Neural progenitor cell (in vitro differentiated cells): Measurements from ENCODE around the gene CTNNAL1. TPM values are rescaled to one million over a fixed set of nuclear protein-coding genes. Genes with fewer than 3 reads are reported as not detected.

Source experiments
- DNase-seq: peaks from one replicate; pipeline ENCODE4 v3.0.0-alpha.2; 2016; ENCODE audit warnings: low spot score
- H2AFZ ChIP-seq: fragments of 200-600 bp; sonication (generic); replicated peaks from 2 replicates; pipeline ENCODE4 v1.6.1; 2016; ENCODE audit warnings: antibody characterized with exemption
- H3F3A ChIP-seq: fragments of 200-600 bp; sonication (generic); 2 replicates; pipeline ENCODE4 v1.6.1; 2016; ENCODE audit warnings: antibody characterized with exemption, low read depth
- H3K27ac ChIP-seq: fragments of 200-600 bp; sonication (generic); 2 replicates; pipeline ENCODE4 v1.5.1; 2016; ENCODE audit warnings: mild to moderate bottlenecking
- H3K27me3 ChIP-seq: fragments of 200-600 bp; sonication (generic); 2 replicates; pipeline ENCODE4 v1.6.1; 2016; ENCODE audit warnings: mild to moderate bottlenecking, moderate library complexity
- H3K36me3 ChIP-seq: fragments of 200-600 bp; sonication (generic); 2 replicates; pipeline ENCODE4 v1.5.1; 2016
- H3K4me1 ChIP-seq: fragments of 200-600 bp; sonication (generic); 2 replicates; pipeline ENCODE4 v1.6.1; 2016; ENCODE audit warnings: mixed run types
- H3K4me2 ChIP-seq: fragments of 200-600 bp; sonication (generic); 2 replicates; pipeline ENCODE4 v1.6.1; 2016
- H3K4me3 ChIP-seq: fragments of 200-600 bp; sonication (generic); 2 replicates; pipeline ENCODE4 v1.5.1; 2016
- H3K79me2 ChIP-seq: fragments of 200-600 bp; sonication (generic); 2 replicates; pipeline ENCODE4 v1.6.1; 2016; ENCODE audit warnings: low read depth
- H3K9ac ChIP-seq: fragments of 200-600 bp; sonication (generic); 2 replicates; pipeline ENCODE4 v1.6.1; 2016
- H3K9me3 ChIP-seq: fragments of 200-600 bp; sonication (generic); 2 replicates; pipeline ENCODE4 v1.5.1; 2016; ENCODE audit warnings: low read depth
- H4K20me1 ChIP-seq: fragments of 200-600 bp; sonication (generic); 2 replicates; pipeline ENCODE4 v1.6.1; 2016; ENCODE audit warnings: low read depth
- H3K27ac Mint-ChIP-seq: 3 replicates; pipeline ENCODE4 v1.8.0; 2021; ENCODE audit warnings: mixed read lengths
- H3K27me3 Mint-ChIP-seq: 2 replicates; pipeline ENCODE4 v1.8.0; 2022; ENCODE audit warnings: low read depth, mild to moderate bottlenecking, inconsistent platforms, moderate library complexity, mixed read lengths; ENCODE audit not compliant: insufficient read depth
- H3K36me3 Mint-ChIP-seq: 3 replicates; pipeline ENCODE4 v1.8.0; 2021; ENCODE audit warnings: mixed read lengths
- H3K4me1 Mint-ChIP-seq: 3 replicates; pipeline ENCODE4 v1.8.0; 2021; ENCODE audit warnings: mixed read lengths
- H3K4me3 Mint-ChIP-seq: 3 replicates; pipeline ENCODE4 v1.8.0; 2021; ENCODE audit warnings: mild to moderate bottlenecking, moderate library complexity, mixed read lengths
- H3K9me3 Mint-ChIP-seq: 3 replicates; pipeline ENCODE4 v1.8.0; 2020; ENCODE audit warnings: mixed read lengths
- CTCF ChIP-seq: fragments of 200-600 bp; sonication (generic); IDR thresholded peaks from 2 replicates; pipeline ENCODE4 v1.5.1; 2017; ENCODE audit warnings: antibody characterized with exemption, mild to moderate bottlenecking
- EZH2 ChIP-seq: fragments of 200-600 bp; sonication (generic); IDR thresholded peaks from 2 replicates; pipeline ENCODE4 v1.6.1; 2017; ENCODE audit warnings: antibody characterized with exemption, mild to moderate bottlenecking, moderate library complexity
- EZH2phosphoT487 ChIP-seq: fragments of 200-600 bp; sonication (generic); IDR thresholded peaks from 2 replicates; pipeline ENCODE4 v1.6.1; 2017; ENCODE audit warnings: antibody characterized with exemption
- total RNA-seq: library from RNA; depleted of rRNA; stranded (reverse); fragments of >200 nt; gene quantifications from 2 replicates; pipeline ENCODE4 v1.2.3, GENCODE V29; 2015; ENCODE audit warnings: low replicate concordance

CTNNAL1 gene
- total RNA-seq, 1 donor from 2014 or later, result 156 TPM

DNA sequence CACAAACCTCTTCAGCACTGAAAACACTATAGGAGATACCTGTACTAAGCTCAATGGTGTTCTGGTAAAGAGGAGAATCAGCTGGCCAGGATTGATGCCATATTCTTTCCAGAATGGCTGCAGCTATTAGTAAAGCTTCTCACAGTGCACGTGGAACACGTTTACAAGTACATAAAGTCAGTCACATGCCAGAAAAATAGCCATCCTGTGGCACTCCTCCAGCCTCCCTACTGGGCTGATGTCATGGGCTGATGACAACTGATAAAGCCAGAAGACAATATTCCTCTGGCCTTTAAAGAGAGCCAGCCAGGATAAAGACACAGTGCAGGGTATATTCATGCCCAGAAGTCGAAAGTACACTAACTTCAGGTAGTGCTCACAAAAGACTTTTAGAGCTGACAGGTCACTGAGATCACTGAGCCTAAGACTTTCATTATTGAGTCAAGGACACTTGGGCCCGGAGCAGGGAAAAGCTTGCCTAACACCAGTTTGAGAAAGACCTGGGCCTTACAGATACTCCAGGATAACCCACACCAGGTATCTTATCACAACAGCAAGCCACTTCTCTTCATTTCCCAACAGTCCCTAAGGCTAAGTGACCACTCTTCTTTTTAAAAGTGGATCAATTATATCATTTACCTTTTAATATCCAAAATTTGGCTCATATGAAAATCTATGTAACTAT is 49.7 kb downstream of the CTNNAL1 start:
- Histone ChIP-seq H2AFZ (no peak overlapping the region), H3K36me3 (peaks cover 11% of the 10 kb centered on the region), H3K4me3 (no peak overlapping the region), H3K9ac (no peak overlapping the region), H3K27me3 (no peaks in the 10 kb centered on the region), H3K4me1 (no peaks in the 10 kb centered on the region), H3F3A (peaks cover 5% of the 10 kb centered on the region), H3K27ac (no peak overlapping the region), H3K9me3 (no peaks in the 10 kb centered on the region), H3K4me2 (no peak overlapping the region), H3K79me2 (no peaks in the 10 kb centered on the region), H4K20me1 (no peaks in the 10 kb centered on the region)
- Mint-ChIP-seq H3K27ac (no peak overlapping the region), H3K27me3 (no peaks in the 10 kb centered on the region), H3K9me3 (no peaks in the 10 kb centered on the region), H3K4me3 (no peak overlapping the region), H3K4me1 (no peaks in the 10 kb centered on the region), H3K36me3 (peaks cover 8% of the 10 kb centered on the region)
- TF ChIP-seq CTCF (no peak), EZH2 (no peak), EZH2phosphoT487 (no peak)
- no peak for DNase-seq

- TF ChIP-seq EZH2phosphoT487 (no peak), CTCF (no peak), EZH2 (no peak)
- H3K9me3 Mint-ChIP-seq, result no peaks in the 10 kb centered on the region
- H2AFZ ChIP-seq, result no peak overlapping the region
- no peaks in the 10 kb centered on the region for H3K27me3 Mint-ChIP-seq
- peaks cover 8% of the 10 kb centered on the region for H3F3A ChIP-seq
- no peak overlapping the region for H3K4me3 ChIP-seq
- H4K20me1 ChIP-seq, result no peaks in the 10 kb centered on the region
- H3K36me3 Mint-ChIP-seq, result peaks cover 10% of the 10 kb centered on the region
- H3K4me3 Mint-ChIP-seq, result no peak overlapping the region
- H3K9ac ChIP-seq, result no peak overlapping the region
- H3K36me3 ChIP-seq, result peaks cover 11% of the 10 kb centered on the region
- no peak overlapping the region for H3K4me2 ChIP-seq
- H3K27ac Mint-ChIP-seq, result no peak overlapping the region
- no peaks in the 10 kb centered on the region for H3K4me1 ChIP-seq
- no peaks in the 10 kb centered on the region for H3K79me2 ChIP-seq
- H3K4me1 Mint-ChIP-seq, result no peaks in the 10 kb centered on the region
- DNase-seq, result no peak
- no peaks in the 10 kb centered on the region for H3K27me3 ChIP-seq
- H3K9me3 ChIP-seq, result no peaks in the 10 kb centered on the region
- no peak overlapping the region for H3K27ac ChIP-seq
Observed at GRCh38 chr9:108961151-108961550, 52.1 kb downstream of the CTNNAL1 start.

DNA sequence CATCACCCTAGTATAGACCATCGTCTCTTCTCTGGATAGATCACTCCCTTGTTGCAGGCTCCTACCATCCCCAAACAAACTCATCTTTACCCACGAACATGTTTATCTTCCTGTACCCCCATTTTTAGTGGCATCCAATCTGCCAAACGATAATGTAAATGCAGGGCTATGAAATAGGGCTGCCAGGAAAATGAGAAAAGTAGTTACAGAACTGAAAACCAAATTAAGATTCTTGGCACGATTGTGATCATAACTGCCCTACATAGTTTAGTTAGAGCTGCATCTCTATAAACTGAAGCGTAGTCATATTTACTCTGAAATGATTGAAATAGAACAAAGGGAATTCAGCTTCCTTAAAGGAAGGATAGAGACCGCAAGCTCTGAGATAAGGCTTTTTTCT is 53.0 kb downstream of the CTNNAL1 start:
- Mint-ChIP-seq H3K27ac (no peak overlapping the region), H3K27me3 (no peaks in the 10 kb centered on the region), H3K9me3 (no peaks in the 10 kb centered on the region), H3K4me3 (no peak overlapping the region), H3K36me3 (peaks cover 6% of the 10 kb centered on the region), H3K4me1 (no peaks in the 10 kb centered on the region)
- peaks cover 11% of the 10 kb centered on the region for H3K36me3 ChIP-seq
- H3F3A ChIP-seq, result peaks cover 9% of the 10 kb centered on the region
- no peaks in the 10 kb centered on the region for H4K20me1 ChIP-seq
- no peaks in the 10 kb centered on the region for H3K9me3 ChIP-seq
- H3K79me2 ChIP-seq, result no peaks in the 10 kb centered on the region
- H3K27me3 ChIP-seq, result no peaks in the 10 kb centered on the region
- no peak overlapping the region for H3K9ac ChIP-seq
- no peaks in the 10 kb centered on the region for H3K4me1 ChIP-seq
- no peak overlapping the region for H3K27ac ChIP-seq
- TF ChIP-seq EZH2phosphoT487 (no peak), CTCF (no peak), EZH2 (no peak)
- no peak overlapping the region for H3K4me2 ChIP-seq
- no peak for DNase-seq
- H2AFZ ChIP-seq, result no peak overlapping the region
- no peak overlapping the region for H3K4me3 ChIP-seq
